ENCODE results near the gene TGFA. TPM values are rescaled to one million over a fixed set of nuclear protein-coding genes. Genes with fewer than 3 reads are reported as not detected.

TGFA gene
- total RNA-seq, result 10 to 100 TPM; 21.4 to 25.8 TPM

DNA sequence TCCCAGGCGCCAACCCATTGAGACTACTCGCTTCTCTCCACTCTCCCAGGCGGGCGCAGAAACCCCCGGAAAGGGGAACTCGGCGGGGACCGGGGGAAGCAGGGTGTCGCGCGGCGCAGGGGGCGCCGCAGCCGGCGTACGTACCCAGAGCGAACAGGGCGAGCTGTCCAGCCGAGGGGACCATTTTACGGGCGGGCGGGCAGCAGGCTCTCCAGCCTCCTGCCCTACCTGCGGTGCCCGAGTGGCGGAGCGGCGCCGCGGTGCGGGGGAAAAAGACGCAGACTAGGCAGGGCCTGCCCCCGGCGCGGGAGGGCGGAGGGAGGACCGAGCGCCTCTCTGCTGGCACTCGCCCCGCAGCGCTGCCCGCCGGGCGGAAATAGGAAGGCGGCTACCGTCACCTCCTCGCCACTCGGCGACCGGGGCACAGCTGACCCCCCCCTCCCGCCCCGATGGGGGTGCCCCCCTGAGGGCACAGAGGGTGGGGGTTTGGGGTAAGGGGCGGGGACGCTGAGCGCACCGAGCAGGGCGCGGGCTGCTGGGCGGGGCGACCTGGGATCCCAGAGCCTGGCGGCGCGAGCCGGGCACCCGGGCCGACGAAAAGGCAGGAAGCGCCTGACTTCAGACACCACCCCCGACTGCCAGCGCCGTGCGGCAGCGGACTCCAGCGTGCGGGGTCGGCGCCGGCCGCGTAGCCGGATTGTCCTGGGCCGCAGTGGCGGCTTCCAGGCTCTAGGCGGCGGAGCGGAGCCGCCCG lies at the start of gene TGFA:
Gene TGFA (minus strand): TSS at position 243 of the 754 bp plus-strand sequence. CDS start 59 bp downstream, at position 184.
- Histone ChIP-seq H3K4me1 (peaks cover 16% of the 10 kb centered on the region), H3K9ac (ENCODE audit: low read depth in 2 of 2, low read length in 2 of 2) (peak within 1 kb of the TSS; percentile 90 to 93), H3K4me3 (peak within 1 kb of the TSS; percentile 58), H3K27ac (peak within 1 kb of the TSS; percentile 94), H3K9me3 (no peaks in the 10 kb centered on the region), H3K36me3 (no peaks in the 10 kb centered on the region), H3K27me3 (peaks cover 6% of the 10 kb centered on the region)
- TF ChIP-seq, protein P1, sequence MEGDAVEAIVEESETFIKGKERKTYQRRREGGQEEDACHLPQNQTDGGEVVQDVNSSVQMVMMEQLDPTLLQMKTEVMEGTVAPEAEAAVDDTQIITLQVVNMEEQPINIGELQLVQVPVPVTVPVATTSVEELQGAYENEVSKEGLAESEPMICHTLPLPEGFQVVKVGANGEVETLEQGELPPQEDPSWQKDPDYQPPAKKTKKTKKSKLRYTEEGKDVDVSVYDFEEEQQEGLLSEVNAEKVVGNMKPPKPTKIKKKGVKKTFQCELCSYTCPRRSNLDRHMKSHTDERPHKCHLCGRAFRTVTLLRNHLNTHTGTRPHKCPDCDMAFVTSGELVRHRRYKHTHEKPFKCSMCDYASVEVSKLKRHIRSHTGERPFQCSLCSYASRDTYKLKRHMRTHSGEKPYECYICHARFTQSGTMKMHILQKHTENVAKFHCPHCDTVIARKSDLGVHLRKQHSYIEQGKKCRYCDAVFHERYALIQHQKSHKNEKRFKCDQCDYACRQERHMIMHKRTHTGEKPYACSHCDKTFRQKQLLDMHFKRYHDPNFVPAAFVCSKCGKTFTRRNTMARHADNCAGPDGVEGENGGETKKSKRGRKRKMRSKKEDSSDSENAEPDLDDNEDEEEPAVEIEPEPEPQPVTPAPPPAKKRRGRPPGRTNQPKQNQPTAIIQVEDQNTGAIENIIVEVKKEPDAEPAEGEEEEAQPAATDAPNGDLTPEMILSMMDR (IDR thresholded peaks at IDR 0.05), result peak; percentile 80
- peak; percentile 86 for DNase-seq
- intact Hi-C loops (cut with DNase I), result no loop called here

DNA sequence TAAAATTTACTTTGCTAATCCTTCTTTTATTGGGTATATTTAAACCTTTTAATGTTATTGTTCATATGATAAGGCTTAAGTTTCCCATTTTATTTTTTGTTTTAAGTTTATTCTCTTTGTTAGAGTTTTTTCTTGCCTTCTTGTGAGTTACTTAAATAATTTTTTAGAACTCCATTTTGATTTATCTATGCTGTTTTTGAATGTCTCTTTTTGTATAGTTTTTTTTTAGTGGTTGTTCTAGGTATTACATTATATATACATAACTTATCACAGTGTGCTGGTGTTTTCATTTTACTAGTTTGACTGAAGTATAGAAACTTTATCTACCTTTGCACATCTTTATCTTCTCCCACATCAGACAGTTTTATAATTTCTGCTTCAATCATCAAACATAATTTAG lies 49.4 kb upstream of the TGFA start:
- DNase-seq, result no peak
- no peaks in the 10 kb centered on the region for H3K36me3 ChIP-seq
- intact Hi-C loops (cut with DNase I), result no loop called here
- H3K4me1 ChIP-seq, result no peaks in the 10 kb centered on the region
- no peaks in the 10 kb centered on the region for H3K27me3 ChIP-seq
- TF ChIP-seq, protein P1 (IDR thresholded peaks at IDR 0.05), result no peak
- H3K9me3 ChIP-seq, result no peaks in the 10 kb centered on the region
- no peak overlapping the region for H3K27ac ChIP-seq
- no peak overlapping the region for H3K9ac ChIP-seq (ENCODE audit: low read depth in 2 of 2, low read length in 2 of 2)
- no peak overlapping the region for H3K4me3 ChIP-seq

DNA sequence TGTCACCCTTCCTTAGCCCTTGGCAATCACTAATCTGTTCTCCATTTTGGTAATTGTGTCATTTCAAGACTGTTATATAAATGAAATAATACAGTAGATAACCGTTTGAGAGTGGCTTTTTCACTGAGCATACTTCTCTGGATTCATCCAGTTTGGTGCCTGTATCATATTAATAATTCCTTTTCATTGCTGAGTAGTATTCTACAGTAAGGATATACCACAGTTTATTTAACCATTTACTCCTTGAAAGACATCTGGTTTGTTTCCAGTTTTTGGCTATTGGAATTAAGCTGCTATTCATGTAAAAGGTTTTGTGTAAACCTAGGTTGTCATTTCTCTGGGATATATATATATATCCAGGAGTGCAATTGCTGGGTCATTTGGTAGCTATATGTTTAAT lies 44.6 kb upstream of the TGFA start:
- Histone ChIP-seq H3K36me3 (no peaks in the 10 kb centered on the region), H3K4me1 (no peaks in the 10 kb centered on the region), H3K27ac (no peak overlapping the region), H3K4me3 (no peak overlapping the region), H3K9me3 (no peaks in the 10 kb centered on the region), H3K9ac (ENCODE audit: low read depth in 2 of 2, low read length in 2 of 2) (no peak overlapping the region), H3K27me3 (no peaks in the 10 kb centered on the region)
- TF ChIP-seq, protein P1 (IDR thresholded peaks at IDR 0.05), result no peak
- DNase-seq, result no peak
- intact Hi-C loops (cut with DNase I), result no loop called here

DNA sequence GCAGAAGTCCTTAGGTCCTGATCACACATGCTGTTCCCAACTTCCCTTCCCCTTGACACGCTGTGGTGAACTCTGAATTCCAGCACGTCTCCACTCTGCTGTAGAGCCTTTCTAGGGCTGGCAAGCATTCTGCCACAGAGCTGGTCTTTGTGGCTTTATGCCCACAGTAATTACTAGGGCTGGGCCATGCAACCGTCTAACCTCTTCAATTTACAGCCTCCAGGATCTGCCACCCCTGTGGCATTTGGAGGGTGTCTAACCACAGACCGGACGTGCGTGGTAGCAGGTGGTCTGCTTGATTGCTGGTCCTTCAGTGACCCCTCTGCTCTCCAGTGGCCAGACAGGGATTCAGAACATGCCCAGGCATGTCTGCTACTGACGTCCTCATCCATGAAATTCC lies 43.1 kb upstream of the TGFA start:
- Histone ChIP-seq H3K27me3 (no peaks in the 10 kb centered on the region), H3K4me3 (no peak overlapping the region), H3K36me3 (no peaks in the 10 kb centered on the region), H3K4me1 (no peaks in the 10 kb centered on the region), H3K9ac (ENCODE audit: low read depth in 2 of 2, low read length in 2 of 2) (no peak overlapping the region), H3K27ac (no peak overlapping the region), H3K9me3 (no peaks in the 10 kb centered on the region)
- TF ChIP-seq, protein P1 (IDR thresholded peaks at IDR 0.05), result no peak
- intact Hi-C loops (cut with DNase I), result no loop called here
- no peak for DNase-seq

DNA sequence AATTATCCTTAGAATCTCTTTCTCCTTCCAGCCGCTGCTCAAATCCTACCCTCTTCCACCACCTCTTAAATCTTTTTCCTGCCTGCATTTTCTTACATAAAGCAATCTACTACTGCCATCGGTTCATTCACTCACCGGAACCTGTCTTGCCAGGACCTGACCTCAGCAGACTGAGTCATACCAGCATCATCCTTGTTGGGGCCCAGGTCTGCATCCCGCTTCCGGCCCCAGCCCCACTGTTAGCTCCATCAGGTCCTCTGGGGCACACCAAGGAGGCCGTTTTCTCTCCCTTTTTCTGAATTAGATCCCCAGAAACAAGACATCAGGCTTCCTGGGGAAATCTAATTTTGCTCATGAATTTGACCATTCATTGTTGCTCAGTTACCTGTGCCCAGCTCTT lies 42.7 kb upstream of the TGFA start:
- no peak for DNase-seq
- intact Hi-C loops (cut with DNase I), result no loop called here
- Histone ChIP-seq H3K4me1 (no peaks in the 10 kb centered on the region), H3K4me3 (no peak overlapping the region), H3K27ac (no peak overlapping the region), H3K27me3 (no peaks in the 10 kb centered on the region), H3K36me3 (no peaks in the 10 kb centered on the region), H3K9ac (ENCODE audit: low read depth in 2 of 2, low read length in 2 of 2) (no peak overlapping the region), H3K9me3 (no peaks in the 10 kb centered on the region)
- TF ChIP-seq, protein P1 (IDR thresholded peaks at IDR 0.05), result no peak
